ENCODE measurements around the gene C9orf153.

Gene C9orf153

GRCh38 chr9:86259557-86259956 is at the start of gene C9orf153:
TSS of gene C9orf153 (minus strand) at chr9:86259657. CDS start at chr9:86229603, 30,054 bp downstream.
- in situ Hi-C loops (cut with MboI; ENCODE audit: low sequenced_read_pairs, unreplicated experiment): no loop called here
- TF ChIP-seq CTCF (IDR thresholded peaks at IDR 0.05; ENCODE audit: borderline replicate concordance, control extremely low read depth, extremely low read depth, insufficient read depth, missing control alignments): no peak
- no peak for DNase-seq (ENCODE audit: low spot score)

- in situ Hi-C loops (cut with MboI; ENCODE audit: low sequenced_read_pairs, unreplicated experiment): no loop called here
- no peak for TF ChIP-seq CTCF (IDR thresholded peaks at IDR 0.05; ENCODE audit: borderline replicate concordance, control extremely low read depth, extremely low read depth, insufficient read depth, missing control alignments)
- no peak for DNase-seq (ENCODE audit: low spot score)
Observed at GRCh38 chr9:86308687-86309086, 49.2 kb upstream of the C9orf153 start.

GRCh38 chr9:86304236-86304730 is 44.8 kb upstream of the C9orf153 start:
- in situ Hi-C loops (cut with MboI; ENCODE audit: low sequenced_read_pairs, unreplicated experiment): no loop called here
- no peak for DNase-seq (ENCODE audit: low spot score)
- no peak for TF ChIP-seq CTCF (IDR thresholded peaks at IDR 0.05; ENCODE audit: borderline replicate concordance, control extremely low read depth, extremely low read depth, insufficient read depth, missing control alignments)

GRCh38 chr9:86303316-86303975 is 44.0 kb upstream of the C9orf153 start:
- no peak for TF ChIP-seq CTCF (IDR thresholded peaks at IDR 0.05; ENCODE audit: borderline replicate concordance, control extremely low read depth, extremely low read depth, insufficient read depth, missing control alignments)
- in situ Hi-C loops (cut with MboI; ENCODE audit: low sequenced_read_pairs, unreplicated experiment): no loop called here
- no peak for DNase-seq (ENCODE audit: low spot score)

- TF ChIP-seq CTCF (IDR thresholded peaks at IDR 0.05; ENCODE audit: borderline replicate concordance, control extremely low read depth, extremely low read depth, insufficient read depth, missing control alignments): no peak
- no peak for DNase-seq (ENCODE audit: low spot score)
- in situ Hi-C loops (cut with MboI; ENCODE audit: low sequenced_read_pairs, unreplicated experiment): no loop called here
Observed at GRCh38 chr9:86301686-86302085, 42.2 kb upstream of the C9orf153 start.

- TF ChIP-seq CTCF (IDR thresholded peaks at IDR 0.05; ENCODE audit: borderline replicate concordance, control extremely low read depth, extremely low read depth, insufficient read depth, missing control alignments): no peak
- in situ Hi-C loops (cut with MboI; ENCODE audit: low sequenced_read_pairs, unreplicated experiment): no loop called here
- DNase-seq (ENCODE audit: low spot score): no peak
Observed at GRCh38 chr9:86300701-86301100, 41.2 kb upstream of the C9orf153 start.
